ENCODE measurements around the gene NCAPH2.
"Not testable (repeated sequence)": the region's sequence is repeated elsewhere in the genome, so short reads cannot be mapped to it uniquely, and the experiment has no call there.

Gene NCAPH2

GRCh38 chr22:50531546-50531961 lies 23.5 kb downstream of the NCAPH2 start:
- DNase-seq: no peak

DNA sequence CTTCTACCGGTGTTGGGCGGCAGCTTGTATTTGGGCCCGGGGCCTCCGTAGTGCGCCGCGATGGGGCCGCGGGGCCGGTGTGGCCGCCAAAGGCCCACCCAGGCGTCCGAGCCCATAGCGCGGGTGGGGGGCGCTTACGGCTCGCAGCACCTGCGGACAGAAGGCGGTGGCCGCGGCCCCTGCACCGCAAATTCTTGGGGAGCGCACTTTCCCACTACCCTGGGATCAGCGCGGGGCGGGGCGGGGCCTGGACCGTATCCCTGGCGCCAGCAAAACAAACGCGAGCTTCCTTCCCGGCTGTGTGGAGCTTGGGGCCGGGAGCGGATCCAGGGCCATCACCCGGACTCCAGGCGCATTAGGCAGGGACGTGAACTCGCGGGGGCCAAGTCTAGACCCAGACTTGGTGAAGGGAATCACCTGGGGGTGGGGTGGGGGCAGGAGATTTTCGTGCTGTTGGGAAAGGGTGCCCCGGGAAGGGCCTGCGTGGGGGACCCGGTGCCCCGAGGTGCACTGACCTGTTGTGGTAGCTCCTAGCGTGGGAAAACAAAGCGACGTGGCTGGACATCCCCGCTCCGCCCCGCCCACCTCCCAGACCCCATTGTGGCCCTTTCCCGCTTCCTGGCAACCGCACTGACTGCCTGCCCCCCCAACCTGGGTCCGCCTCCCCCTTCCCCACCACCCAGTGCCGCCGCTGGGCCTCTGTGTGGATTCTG lies 24.1 kb downstream of the NCAPH2 start:
- no peak for DNase-seq

DNA sequence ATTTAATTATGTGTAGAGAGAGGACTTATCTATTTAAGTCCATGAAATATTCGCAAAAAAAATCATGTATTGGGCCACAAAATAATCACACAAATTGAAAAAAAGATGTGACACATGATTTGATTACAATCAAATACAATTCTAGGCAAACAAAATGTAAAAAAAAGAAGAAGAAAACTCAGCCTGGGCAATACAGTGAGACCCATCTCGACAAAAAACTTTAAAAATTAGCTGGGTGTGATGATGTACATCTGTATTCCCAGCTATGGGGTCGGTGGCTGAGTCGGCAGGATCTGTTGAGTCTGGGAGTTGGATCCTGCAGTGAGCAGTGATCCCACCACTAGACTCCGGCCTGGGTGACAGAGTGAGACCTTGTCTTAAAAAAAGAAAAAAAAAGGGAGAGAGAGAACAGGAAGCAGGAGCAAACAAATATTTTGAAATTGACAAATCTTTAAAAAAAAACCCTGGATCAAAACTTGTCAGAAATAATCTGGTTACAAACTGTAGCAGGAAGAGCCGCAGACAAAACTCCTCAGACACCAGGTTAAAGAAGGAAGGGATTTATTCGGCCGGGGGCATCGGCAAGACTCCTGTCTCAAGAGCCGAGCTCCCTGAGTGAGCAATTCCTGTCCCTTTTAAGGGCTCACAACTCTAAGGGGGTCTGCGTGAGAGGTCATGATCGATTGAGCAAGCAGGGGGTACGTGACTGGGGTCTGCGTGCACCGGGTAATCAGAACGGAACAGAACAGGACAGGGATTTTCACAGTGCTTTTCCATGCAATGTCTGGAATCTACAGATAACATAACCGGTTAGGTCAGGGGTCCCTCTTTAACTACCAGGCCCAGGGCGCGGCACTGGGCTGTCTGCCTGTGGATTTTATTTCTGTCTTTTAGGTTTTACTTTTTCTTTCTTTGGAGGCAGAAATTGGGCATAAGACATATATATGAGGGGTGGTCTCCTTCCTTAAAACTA lies 25.1 kb downstream of the NCAPH2 start:
- DNase-seq: no peak

DNA sequence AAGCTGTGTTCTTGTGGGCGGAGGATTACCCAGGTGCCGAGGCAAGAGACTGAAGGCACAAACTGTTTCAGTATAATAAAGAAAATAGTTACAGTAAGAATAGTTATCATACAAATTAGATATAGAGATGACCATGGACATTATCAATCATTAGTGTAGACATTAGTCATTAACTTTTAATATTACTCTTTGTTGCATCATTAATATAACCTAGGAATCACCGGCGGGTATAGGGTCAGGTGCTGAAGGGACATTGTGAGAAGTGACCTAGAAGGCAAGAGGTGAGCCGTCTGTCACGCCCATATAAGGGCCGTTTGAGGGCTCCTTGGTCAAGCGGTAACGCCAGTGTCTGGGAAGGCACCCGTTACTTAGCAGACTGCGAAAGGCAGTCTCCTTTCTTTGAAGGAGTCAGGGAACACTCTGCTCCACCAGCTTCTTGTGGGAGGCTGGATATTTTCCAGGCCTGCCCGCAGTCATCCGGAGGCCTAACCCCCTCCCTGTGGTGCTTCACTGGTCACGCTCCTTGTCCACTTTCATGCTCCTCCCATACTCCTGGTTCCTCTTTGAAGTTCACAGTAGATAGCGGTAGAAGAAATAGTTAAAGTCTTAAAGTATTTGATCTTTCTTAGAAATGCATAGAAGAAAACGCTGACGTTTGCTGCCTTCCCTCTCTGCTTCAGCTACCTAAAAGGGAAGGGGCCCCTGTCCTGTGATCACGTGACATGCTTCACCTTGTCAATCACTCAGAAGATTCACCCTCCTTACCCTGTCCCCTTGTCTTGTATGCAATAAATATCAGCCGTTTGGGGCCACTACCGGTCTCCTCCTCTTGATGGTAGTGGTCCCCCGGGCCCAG lies 26.1 kb downstream of the NCAPH2 start:
- DNase-seq: not testable (repeated sequence)

DNA sequence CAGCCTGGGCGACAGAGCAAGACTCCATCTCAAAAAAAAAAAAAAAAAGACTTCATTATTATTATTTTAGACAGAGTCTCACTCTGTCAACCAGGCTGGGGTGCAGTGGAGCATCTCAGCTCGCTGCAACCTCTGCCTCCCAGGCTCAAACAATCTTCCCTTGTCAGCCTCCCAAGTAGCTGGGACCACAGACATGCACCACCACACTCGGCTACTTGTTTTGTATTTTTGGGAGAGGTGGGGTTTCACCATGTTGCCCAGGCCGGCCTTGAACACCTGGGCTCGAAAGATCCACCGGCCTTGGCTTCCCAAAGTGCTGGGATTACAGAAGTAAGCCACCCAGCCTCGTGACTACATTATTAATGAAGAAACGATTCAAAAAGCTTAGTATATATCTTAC lies 27.1 kb downstream of the NCAPH2 start:
- DNase-seq: no peak

DNA sequence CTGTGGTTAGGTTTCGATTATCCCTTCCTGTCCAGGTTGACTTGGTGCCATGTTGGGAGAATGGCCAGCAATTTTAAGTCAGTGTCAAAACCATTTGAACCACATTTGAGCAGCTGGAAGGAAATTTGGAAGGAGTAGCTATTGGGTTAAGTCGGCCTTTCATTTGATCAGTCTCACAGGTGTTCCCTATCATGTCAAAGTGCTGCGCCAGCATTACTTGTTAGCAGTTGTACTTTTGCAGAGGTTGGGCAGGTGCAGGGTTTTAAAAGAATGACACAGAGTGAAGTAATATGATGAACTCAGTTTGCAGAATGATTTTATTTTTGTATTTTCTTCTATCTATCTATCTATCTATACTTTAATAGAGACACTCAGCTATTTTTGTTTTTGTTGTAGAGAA lies 28.2 kb downstream of the NCAPH2 start:
- no peak for DNase-seq

- DNase-seq: no peak
These were observed 29.7 kb downstream of the NCAPH2 start for GRCh38 chr22:50537765-50538164.

- DNase-seq: no peak
These were observed 32.4 kb downstream of the NCAPH2 start for GRCh38 chr22:50540381-50540780.

- DNase-seq: not testable (repeated sequence)
These were observed 33.6 kb downstream of the NCAPH2 start for GRCh38 chr22:50541667-50542026.

DNA sequence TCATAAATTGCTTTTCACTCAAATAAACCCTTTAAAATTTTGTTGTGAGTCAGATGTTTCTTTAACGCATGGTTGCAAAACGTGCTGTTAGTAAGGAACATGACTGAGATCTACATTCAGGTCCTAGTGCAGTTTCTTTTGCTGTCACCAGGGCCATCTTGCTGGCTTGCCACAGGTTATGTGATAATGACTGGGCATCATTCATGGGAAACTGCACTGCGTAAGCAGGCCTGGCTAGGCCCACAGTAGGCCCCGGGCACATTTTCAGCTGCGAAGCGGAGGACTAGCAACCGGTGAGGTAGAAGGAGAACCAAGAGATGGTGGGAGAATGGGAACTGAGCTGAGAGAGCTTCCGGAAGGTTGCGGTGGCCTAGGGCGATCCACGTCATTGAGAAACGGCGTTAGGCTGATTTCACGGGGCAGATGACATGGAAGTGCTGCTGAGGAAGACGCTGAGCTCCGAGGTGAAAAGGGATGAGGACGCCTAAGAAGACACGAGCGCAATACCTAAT lies 34.4 kb downstream of the NCAPH2 start:
- no peak for DNase-seq

GRCh38 chr22:50544078-50544745 lies 36.2 kb downstream of the NCAPH2 start:
- DNase-seq: no peak

GRCh38 chr22:50544746-50545253 lies 36.8 kb downstream of the NCAPH2 start:
- no peak for DNase-seq

GRCh38 chr22:50545522-50546325 lies 37.7 kb downstream of the NCAPH2 start, which contains the start of gene KLHDC7B:
Gene KLHDC7B, plus strand, starts transcription at chr22:50545899. Its CDS starts 345 bp downstream, at chr22:50546244.
- no peak for DNase-seq

- no peak for DNase-seq
These were observed 38.6 kb downstream of the NCAPH2 start for GRCh38 chr22:50546326-50547262.

- DNase-seq: no peak
These were observed 39.4 kb downstream of the NCAPH2 start for GRCh38 chr22:50547263-50547985.

DNA sequence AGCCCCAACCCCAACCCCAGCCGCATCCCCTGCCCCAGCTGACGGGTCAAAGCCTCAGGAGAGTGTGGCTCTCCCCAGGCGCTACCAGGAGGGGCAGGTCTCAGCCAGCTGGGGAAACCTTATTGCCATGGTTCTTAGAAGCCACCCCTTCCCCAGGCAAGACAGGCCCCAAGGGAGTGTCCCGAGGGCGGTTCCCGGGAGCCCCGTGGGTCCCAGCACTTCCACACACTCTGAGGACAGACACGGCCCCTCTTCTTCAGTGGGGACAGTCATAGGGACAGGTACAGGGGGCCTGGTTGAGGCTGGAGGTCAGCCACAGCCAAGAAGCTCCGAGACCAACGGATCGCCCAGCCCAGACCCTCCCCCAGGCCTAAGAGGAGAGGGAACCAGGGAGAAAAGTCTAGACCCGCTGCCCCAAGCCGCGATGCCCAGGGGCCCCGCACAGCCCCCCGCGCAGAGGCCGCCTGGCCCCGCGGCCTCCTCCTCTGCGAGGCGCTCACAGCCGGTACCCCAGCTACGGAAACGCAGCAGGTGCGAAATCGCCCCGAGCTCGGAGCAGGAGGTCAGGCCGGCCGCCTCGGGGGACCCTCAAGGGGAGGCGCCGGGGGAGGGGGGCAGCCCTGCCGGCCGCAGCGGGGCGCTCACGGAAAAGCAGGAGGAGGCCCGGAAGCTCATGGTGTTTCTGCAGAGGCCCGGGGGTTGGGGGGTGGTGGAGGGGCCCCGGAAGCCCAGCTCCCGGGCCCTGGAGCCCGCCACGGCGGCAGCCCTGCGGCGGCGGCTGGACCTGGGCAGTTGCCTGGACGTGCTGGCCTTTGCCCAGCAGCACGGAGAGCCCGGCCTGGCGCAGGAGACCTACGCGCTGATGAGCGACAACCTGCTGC lies 40.3 kb downstream of the NCAPH2 start:
- DNase-seq: no peak

- no peak for DNase-seq
These were observed 41.1 kb downstream of the NCAPH2 start for GRCh38 chr22:50548921-50549790.
